Frontal cortex (tissue), 4 donors: Measurements from ENCODE around the gene AS3MT. TPM values are rescaled to one million over a fixed set of nuclear protein-coding genes. Genes with fewer than 3 reads are reported as not detected.

Experiments
- DNase-seq, 2 donors: peaks; one replicate each; pipeline ENCODE4 v3.0.0; 2012; ENCODE audit warnings: low spot score in 2 of 2
- FAIRE-seq: peaks from 2 replicates; lab custom pipeline; 2012; peaks lifted over from hg19 to GRCh38; lab: Jason Lieb, UNC
- small RNA-seq: library from RNA; depleted of rRNA; stranded (forward); fragments of <200 nt; gene quantifications from one replicate; pipeline ENCODE3, GENCODE V24; 2014
- total RNA-seq: library from RNA; depleted of rRNA; stranded (reverse); fragments of >200 nt; gene quantifications from one replicate; pipeline ENCODE4 v1.2.3, GENCODE V29; 2014
- donor health status: control.
- donor health status: control.
- donor health status: control.

AS3MT gene
- total RNA-seq, 1 donor from 2014 or later = 13.5 TPM

DNA sequence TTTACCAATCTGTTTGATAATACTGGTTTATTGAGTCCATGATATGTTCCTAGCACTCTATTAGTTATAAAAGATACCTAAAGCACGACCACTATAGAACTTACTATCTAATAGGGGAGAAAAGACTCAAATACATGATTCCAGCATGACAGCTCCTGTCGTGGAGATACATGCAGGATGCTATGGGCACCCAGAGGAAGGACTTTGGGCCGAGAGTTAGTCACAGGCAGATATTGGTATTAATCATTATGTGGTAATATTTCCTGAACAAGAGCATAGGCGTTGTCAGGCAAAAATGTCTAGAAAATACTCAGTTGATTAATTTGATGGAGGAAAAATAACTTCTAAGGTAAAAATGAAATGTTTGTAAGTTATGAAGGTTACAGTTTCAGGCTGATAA is 80.6 kb downstream of the AS3MT start:
- DNase-seq (no peak), FAIRE-seq (no peak)

DNA sequence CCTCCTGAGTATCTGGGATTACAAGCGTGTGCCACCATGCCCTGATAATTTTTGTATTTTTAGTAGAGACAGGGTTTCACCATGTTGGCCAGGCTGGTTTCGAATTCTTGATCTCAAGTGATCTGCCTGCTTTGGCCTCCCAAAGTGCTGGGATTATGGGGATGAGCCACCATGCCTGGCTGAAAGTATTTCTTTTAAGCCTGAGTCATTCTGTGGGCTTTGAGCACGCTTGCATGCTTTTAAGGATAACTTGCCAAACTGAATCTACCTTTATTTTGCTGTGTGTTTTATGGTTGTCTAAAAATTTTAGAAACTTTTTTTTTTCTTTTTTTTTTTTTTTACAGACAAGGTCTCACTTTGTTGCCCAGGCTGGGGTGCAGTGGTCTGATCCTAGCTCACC is 82.0 kb downstream of the AS3MT start:
- DNase-seq (no peak), FAIRE-seq (no peak)

Small RNAs within 50 kb of the gene (small RNA-seq; reads per million reads assigned to genes)
- gene AS3MT (not detected), gene RF00026 (not detected)

Other genes starting within 250 kb of the AS3MT start
- 30.2 TPM for gene TRIM8, start 225.0 kb upstream of the AS3MT start, total RNA-seq
- gene ARL3, start 155.1 kb upstream of the AS3MT start, total RNA-seq = 32.2 TPM
- gene SFXN2, start 154.8 kb upstream of the AS3MT start, total RNA-seq = 4.1 TPM
- 15.5 TPM for gene WBP1L, start 125.5 kb upstream of the AS3MT start, total RNA-seq
- not detected for gene CYP17A1, start 32.1 kb upstream of the AS3MT start, total RNA-seq
- gene BORCS7, start 15.2 kb upstream of the AS3MT start, total RNA-seq = 31.0 TPM
- 5.7 TPM for gene CNNM2, start 48.8 kb downstream of the AS3MT start, total RNA-seq